IMR-90 (cell line): Measurements from ENCODE around the gene PAK4.

ENCODE experiments used
- CEBPB ChIP-seq: IDR thresholded peaks from 2 replicates; pipeline ENCODE4 v1.6.1; 2012; ENCODE audit warnings: low read depth, low read length, improper control_type of control experiment
- CHD1 ChIP-seq: IDR thresholded peaks from 2 replicates; pipeline ENCODE4 v1.6.1; 2012; ENCODE audit warnings: low read depth, low read length, improper control_type of control experiment
- FOS ChIP-seq: fragments of 150-350 bp; IDR thresholded peaks from 2 replicates; pipeline ENCODE4 v1.6.1; 2016; ENCODE audit warnings: low read depth, low read length
- MAFK ChIP-seq: IDR thresholded peaks from 2 replicates; pipeline ENCODE4 v1.6.1; 2012; ENCODE audit warnings: low read depth, low read length, improper control_type of control experiment
- MXI1 ChIP-seq: IDR thresholded peaks from 2 replicates; pipeline ENCODE4 v1.6.1; 2012; ENCODE audit warnings: low read depth, mild to moderate bottlenecking, low read length, moderate library complexity, borderline replicate concordance
- POLR2A ChIP-seq: IDR thresholded peaks from 2 replicates; pipeline ENCODE4 v1.6.1; 2012; ENCODE audit warnings: mild to moderate bottlenecking, low read depth, low read length
- RFX5 ChIP-seq: IDR thresholded peaks from 2 replicates; pipeline ENCODE4 v1.8.0; 2012; ENCODE audit warnings: low read depth, mild to moderate bottlenecking, low read length, moderate library complexity
- SMC3 ChIP-seq: fragments of 150-350 bp; IDR thresholded peaks from 2 replicates; pipeline ENCODE4 v1.6.1; 2016; ENCODE audit warnings: low read depth, mild to moderate bottlenecking, antibody characterized with exemption, low read length, moderate library complexity
- TF ChIP-seq, protein P1 (sequence below): conservative IDR thresholded peaks from 2 replicates; pipeline ENCODE4 v1.5.1; 2012; ENCODE audit warnings: mild to moderate bottlenecking, low read depth, low read length, improper control_type of control experiment

GRCh38 chr19:39160523-39160861 lies 34.9 kb downstream of the PAK4 start:
- TF ChIP-seq, protein P1, sequence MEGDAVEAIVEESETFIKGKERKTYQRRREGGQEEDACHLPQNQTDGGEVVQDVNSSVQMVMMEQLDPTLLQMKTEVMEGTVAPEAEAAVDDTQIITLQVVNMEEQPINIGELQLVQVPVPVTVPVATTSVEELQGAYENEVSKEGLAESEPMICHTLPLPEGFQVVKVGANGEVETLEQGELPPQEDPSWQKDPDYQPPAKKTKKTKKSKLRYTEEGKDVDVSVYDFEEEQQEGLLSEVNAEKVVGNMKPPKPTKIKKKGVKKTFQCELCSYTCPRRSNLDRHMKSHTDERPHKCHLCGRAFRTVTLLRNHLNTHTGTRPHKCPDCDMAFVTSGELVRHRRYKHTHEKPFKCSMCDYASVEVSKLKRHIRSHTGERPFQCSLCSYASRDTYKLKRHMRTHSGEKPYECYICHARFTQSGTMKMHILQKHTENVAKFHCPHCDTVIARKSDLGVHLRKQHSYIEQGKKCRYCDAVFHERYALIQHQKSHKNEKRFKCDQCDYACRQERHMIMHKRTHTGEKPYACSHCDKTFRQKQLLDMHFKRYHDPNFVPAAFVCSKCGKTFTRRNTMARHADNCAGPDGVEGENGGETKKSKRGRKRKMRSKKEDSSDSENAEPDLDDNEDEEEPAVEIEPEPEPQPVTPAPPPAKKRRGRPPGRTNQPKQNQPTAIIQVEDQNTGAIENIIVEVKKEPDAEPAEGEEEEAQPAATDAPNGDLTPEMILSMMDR: no peak
- TF ChIP-seq FOS (no peak), RFX5 (no peak), SMC3 (no peak), CHD1 (no peak), POLR2A (no peak), MAFK (no peak), MXI1 (no peak), CEBPB (no peak)
